SK-N-SH treated with all-trans-retinoic acid at 6 μM for 48 hours (cell line): ENCODE results near the gene EPS8L3.
A peak's percentile ranks its signal among the peaks of the same experiment; 100 is the strongest.
"Not testable (repeated sequence)": the region's sequence is repeated elsewhere in the genome, so short reads cannot be mapped to it uniquely, and the experiment has no call there.

Experiments
- ATAC-seq: fragments of 200-7000 bp; cut with Tn5 transposase; 3 replicates; pipeline ENCODE4 v1.9.1; 2020; ENCODE audit warnings: mild to moderate bottlenecking, moderate library complexity
- ARNTL ChIP-seq: fragments of 450-650 bp; formaldehyde crosslinking; IDR thresholded peaks from 2 replicates; pipeline ENCODE4 v1.5.0; 2020; ENCODE audit warnings: low read depth, mild to moderate bottlenecking, moderate library complexity, borderline replicate concordance
- BACH2 ChIP-seq: fragments of 250-450 bp; sonication (Bioruptor Pico); IDR thresholded peaks from 2 replicates; pipeline ENCODE4 v1.9.0; 2021; ENCODE audit warnings: mild to moderate bottlenecking, borderline replicate concordance
- CREB5 ChIP-seq: fragments of 250-450 bp; sonication (Bioruptor Pico); IDR thresholded peaks from 2 replicates; pipeline ENCODE4 v1.5.1; 2020; ENCODE audit warnings: low read depth, mild to moderate bottlenecking, moderate library complexity
- CSDC2 ChIP-seq: fragments of 250-450 bp; sonication (Bioruptor Pico); IDR thresholded peaks from 2 replicates; pipeline ENCODE4 v1.5.0; 2020; ENCODE audit warnings: mild to moderate bottlenecking, moderate library complexity
- CSRNP3 ChIP-seq: fragments of 250-450 bp; sonication (Bioruptor Pico); IDR thresholded peaks from 2 replicates; pipeline ENCODE4 v1.5.1; 2021; ENCODE audit warnings: mild to moderate bottlenecking, moderate library complexity
- GLIS3 ChIP-seq: fragments of 250-450 bp; sonication (Bioruptor Pico); IDR thresholded peaks from 2 replicates; pipeline ENCODE4 v1.5.0; 2020; ENCODE audit warnings: mild to moderate bottlenecking, moderate library complexity
- ISL1 ChIP-seq: fragments of 250-450 bp; sonication (Bioruptor Pico); IDR thresholded peaks from 2 replicates; pipeline ENCODE4 v2.1.2; 2022; ENCODE audit warnings: mild to moderate bottlenecking, moderate library complexity
- OSR1 ChIP-seq: fragments of 250-450 bp; sonication (Bioruptor Pico); IDR thresholded peaks from 2 replicates; pipeline ENCODE4 v1.8.0; 2022; ENCODE audit warnings: moderate library complexity, mild to moderate bottlenecking, inconsistent platforms
- POU6F1 ChIP-seq: fragments of 250-450 bp; sonication (Bioruptor Pico); IDR thresholded peaks from 2 replicates; pipeline ENCODE4 v1.8.0; 2021; ENCODE audit warnings: low read depth, mild to moderate bottlenecking, moderate library complexity, borderline replicate concordance
- PPARA ChIP-seq: fragments of 250-450 bp; sonication (Bioruptor Pico); IDR thresholded peaks from 2 replicates; pipeline ENCODE4 v1.5.0; 2020; ENCODE audit warnings: mild to moderate bottlenecking, borderline replicate concordance
- RARB ChIP-seq: fragments of 250-450 bp; sonication (Bioruptor Pico); IDR thresholded peaks from 2 replicates; pipeline ENCODE4 v1.8.0; 2021; ENCODE audit warnings: mild to moderate bottlenecking, moderate library complexity
- SNAI2 ChIP-seq: fragments of 250-450 bp; sonication (Bioruptor Pico); IDR thresholded peaks from 2 replicates; pipeline ENCODE4 v1.5.0; 2020; ENCODE audit warnings: mild to moderate bottlenecking, moderate library complexity
- TCF4 ChIP-seq: fragments of 250-450 bp; sonication (Bioruptor Pico); IDR thresholded peaks from 2 replicates; pipeline ENCODE4 v1.8.0; 2021; ENCODE audit warnings: mild to moderate bottlenecking, moderate library complexity, borderline replicate concordance
- TOX ChIP-seq: fragments of 250-450 bp; sonication (Bioruptor Pico); IDR thresholded peaks from 2 replicates; pipeline ENCODE4 v1.8.0; 2021; ENCODE audit warnings: mild to moderate bottlenecking, moderate library complexity, borderline replicate concordance
- ZFP3 ChIP-seq: fragments of 250-450 bp; sonication (Bioruptor Pico); IDR thresholded peaks from 2 replicates; pipeline ENCODE4 v1.5.0; 2020; ENCODE audit warnings: mild to moderate bottlenecking, moderate library complexity
- ZFP30 ChIP-seq: fragments of 450-650 bp; formaldehyde crosslinking; IDR thresholded peaks from 2 replicates; pipeline ENCODE4 v1.5.0; 2022; ENCODE audit warnings: mild to moderate bottlenecking, moderate library complexity
- ZNF565 ChIP-seq: fragments of 450-650 bp; formaldehyde crosslinking; conservative IDR thresholded peaks from 2 replicates; pipeline ENCODE4 v1.5.0; 2020; ENCODE audit warnings: low read depth, mild to moderate bottlenecking, moderate library complexity
- ZNF70 ChIP-seq: fragments of 450-650 bp; formaldehyde crosslinking; IDR thresholded peaks from 2 replicates; pipeline ENCODE4 v1.5.0; 2020; ENCODE audit warnings: mild to moderate bottlenecking, moderate library complexity
- ZNF8 ChIP-seq: fragments of 450-650 bp; formaldehyde crosslinking; IDR thresholded peaks from 2 replicates; pipeline ENCODE4 v1.5.0; 2020; ENCODE audit warnings: mild to moderate bottlenecking, moderate library complexity
- TF ChIP-seq, protein P1 (sequence below): fragments of 250-450 bp; sonication (Bioruptor Pico); IDR thresholded peaks from 2 replicates; pipeline ENCODE4 v1.5.0; 2020; ENCODE audit warnings: mild to moderate bottlenecking, moderate library complexity

The EPS8L3 gene

DNA sequence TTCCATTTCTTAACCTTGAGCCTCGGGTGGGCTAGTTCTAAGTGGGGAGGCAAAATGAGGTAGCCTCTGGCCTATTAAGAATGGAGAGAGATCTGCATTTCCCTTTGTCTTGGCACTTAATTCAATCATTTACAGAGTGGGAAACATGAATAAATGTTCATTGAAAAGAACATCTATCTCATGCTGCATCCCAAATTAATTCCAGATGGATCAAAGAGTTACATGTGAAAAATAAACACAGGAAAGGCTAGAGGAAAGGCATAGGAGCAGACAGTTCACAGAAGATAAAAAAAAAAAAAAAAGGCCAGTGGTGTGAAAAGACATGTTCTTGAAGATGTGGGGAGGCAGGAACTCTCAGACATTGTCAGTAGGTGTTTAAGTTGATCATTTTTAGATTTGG is 35.7 kb upstream of the EPS8L3 start:
- TF ChIP-seq CREB5 (CRISPR knock-in tag) (no peak), PPARA (CRISPR knock-in tag) (no peak), TCF4 (CRISPR knock-in tag) (peak; percentile 83), OSR1 (CRISPR knock-in tag) (no peak), ZNF8 (CRISPR knock-in tag) (no peak), ZFP3 (CRISPR knock-in tag) (no peak), SNAI2 (CRISPR knock-in tag) (no peak)
- TF ChIP-seq, protein P1, sequence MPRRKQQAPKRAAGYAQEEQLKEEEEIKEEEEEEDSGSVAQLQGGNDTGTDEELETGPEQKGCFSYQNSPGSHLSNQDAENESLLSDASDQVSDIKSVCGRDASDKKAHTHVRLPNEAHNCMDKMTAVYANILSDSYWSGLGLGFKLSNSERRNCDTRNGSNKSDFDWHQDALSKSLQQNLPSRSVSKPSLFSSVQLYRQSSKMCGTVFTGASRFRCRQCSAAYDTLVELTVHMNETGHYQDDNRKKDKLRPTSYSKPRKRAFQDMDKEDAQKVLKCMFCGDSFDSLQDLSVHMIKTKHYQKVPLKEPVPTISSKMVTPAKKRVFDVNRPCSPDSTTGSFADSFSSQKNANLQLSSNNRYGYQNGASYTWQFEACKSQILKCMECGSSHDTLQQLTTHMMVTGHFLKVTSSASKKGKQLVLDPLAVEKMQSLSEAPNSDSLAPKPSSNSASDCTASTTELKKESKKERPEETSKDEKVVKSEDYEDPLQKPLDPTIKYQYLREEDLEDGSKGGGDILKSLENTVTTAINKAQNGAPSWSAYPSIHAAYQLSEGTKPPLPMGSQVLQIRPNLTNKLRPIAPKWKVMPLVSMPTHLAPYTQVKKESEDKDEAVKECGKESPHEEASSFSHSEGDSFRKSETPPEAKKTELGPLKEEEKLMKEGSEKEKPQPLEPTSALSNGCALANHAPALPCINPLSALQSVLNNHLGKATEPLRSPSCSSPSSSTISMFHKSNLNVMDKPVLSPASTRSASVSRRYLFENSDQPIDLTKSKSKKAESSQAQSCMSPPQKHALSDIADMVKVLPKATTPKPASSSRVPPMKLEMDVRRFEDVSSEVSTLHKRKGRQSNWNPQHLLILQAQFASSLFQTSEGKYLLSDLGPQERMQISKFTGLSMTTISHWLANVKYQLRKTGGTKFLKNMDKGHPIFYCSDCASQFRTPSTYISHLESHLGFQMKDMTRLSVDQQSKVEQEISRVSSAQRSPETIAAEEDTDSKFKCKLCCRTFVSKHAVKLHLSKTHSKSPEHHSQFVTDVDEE (CRISPR knock-in tag): no peak
- TF ChIP-seq, all 23 proteins: peak for 1
- ATAC-seq: peak; percentile 62

DNA sequence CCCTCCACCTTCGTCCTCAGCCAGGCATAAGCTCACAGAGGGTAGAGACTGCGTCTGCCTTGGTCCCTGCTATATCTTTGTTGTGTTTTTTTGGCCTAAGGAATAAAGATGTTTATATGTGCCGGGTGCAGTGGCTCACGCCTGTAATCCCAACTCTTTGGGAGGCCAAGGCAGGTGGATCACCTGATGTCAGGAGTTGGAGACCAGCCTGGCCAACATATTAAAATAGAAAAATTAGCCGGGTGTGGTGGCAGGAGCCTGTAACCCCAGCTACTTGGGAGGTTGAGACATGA is 33.5 kb upstream of the EPS8L3 start:
- ATAC-seq: not testable (repeated sequence)

DNA sequence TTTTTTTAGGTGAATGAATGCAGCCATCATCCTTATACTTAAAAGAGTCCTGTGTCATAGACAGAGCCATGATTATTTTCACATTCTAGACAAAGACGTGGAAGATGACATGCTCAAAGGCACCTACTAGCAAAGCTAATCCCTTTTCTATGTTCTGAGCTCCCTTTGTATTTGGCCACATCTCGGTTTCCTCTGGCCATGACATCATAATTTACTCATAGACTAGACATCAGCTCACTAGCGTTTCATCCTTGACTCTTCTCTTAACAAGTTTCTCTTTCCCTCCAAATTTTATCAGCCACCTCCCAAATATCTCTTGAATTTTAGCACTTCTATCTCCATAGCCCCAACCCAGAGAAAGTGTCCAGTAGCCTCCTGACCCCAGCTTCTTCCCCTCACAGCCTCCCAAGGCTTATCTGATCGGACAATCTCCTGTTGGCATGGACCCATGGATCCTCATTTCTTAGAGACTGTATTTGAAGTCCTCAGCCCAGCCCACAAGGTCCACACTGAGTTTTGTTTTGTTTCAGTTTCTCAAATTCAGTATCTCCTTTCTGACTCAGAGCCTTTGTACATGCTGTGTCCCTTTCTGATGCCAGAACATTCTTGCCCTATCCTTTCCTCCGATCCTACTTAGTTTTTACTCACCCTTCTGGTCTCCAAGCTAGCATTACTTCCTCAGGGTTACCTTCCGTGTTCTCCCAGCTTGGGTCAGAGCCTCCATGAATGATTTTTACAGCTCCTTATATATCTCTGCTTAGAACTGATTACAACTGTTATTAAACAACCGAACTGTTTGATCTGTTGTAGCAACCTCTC is 33.0 kb upstream of the EPS8L3 start:
- ATAC-seq: no peak

DNA sequence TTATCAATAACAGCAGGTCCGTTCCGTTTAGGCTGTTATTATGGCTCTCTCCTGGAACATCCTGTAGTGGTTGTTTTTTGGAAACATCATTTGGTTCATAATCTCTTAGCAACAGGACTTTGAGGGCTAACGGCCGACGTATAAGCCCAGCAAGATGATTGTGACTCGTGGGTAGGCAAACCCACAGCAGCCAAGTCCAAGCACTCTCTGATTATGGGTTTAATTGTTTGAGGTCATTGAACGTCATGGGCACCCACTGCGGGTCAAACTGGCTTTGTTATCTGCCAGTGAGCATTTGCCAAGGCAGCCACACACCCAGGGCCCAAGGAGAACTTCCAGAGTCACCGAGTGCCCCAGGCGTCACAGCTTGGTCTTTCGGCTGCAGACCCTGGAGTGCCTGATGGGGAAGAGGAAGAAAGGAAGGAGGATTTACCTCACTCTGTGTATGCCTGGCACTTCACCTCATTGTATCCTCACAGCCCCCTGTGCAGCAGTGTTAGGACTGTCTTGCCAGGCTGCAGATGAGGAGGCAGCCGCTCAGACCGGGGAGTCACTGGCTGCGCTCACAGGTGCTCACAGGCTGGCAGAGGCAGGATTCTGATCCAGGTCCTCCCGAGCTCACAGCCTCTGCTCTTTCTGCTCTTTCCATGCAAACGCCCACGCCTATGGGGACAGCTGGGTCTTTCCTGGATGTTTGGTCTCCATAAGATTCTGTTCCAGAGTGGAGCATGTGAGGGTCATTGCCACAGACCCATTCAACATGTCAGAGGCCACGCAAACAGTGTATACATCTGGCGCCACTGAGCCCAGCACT is 30.8 kb upstream of the EPS8L3 start:
- no peak for ATAC-seq
- TF ChIP-seq, protein P1 (CRISPR knock-in tag): no peak
- no peak for TF ChIP-seq OSR1 (CRISPR knock-in tag)
- TF ChIP-seq ZNF565 (CRISPR knock-in tag): no peak
- no peak for TF ChIP-seq GLIS3
- no peak for TF ChIP-seq ISL1 (CRISPR knock-in tag)
- TF ChIP-seq SNAI2 (CRISPR knock-in tag): no peak
- no peak for TF ChIP-seq TOX (CRISPR knock-in tag)
- TF ChIP-seq ZFP30 (CRISPR knock-in tag): no peak
- TF ChIP-seq ZNF8 (CRISPR knock-in tag): no peak
- no peak for TF ChIP-seq RARB (CRISPR knock-in tag)
- TF ChIP-seq POU6F1 (CRISPR knock-in tag): no peak
- no peak for TF ChIP-seq ZNF70 (CRISPR knock-in tag)
- TF ChIP-seq TCF4 (CRISPR knock-in tag): no peak
- no peak for TF ChIP-seq CSDC2 (CRISPR knock-in tag)
- no peak for TF ChIP-seq CREB5 (CRISPR knock-in tag)
- TF ChIP-seq CSRNP3 (CRISPR knock-in tag): no peak
- TF ChIP-seq ARNTL (CRISPR knock-in tag): no peak
- no peak for TF ChIP-seq PPARA (CRISPR knock-in tag)

More for the DNA sequence above, 33.0 kb upstream of the EPS8L3 start:
- TF ChIP-seq ZNF70 (CRISPR knock-in tag) (no peak), CSDC2 (CRISPR knock-in tag) (no peak), TCF4 (CRISPR knock-in tag) (no peak), BACH2 (CRISPR knock-in tag) (no peak)
